GM13976 (cell line): ENCODE results near the gene RAB9A.

ENCODE experiments used
- DNase-seq: peaks from one replicate; pipeline ENCODE4 v3.0.0; 2012; ENCODE audit warnings: low spot score
- CTCF ChIP-seq: IDR thresholded peaks from 2 replicates; pipeline ENCODE4 v1.5.1; 2012; ENCODE audit warnings: borderline replicate concordance, mild to moderate bottlenecking; ENCODE audit not compliant: insufficient read depth; ENCODE audit errors: extremely low read depth, missing control alignments, control extremely low read depth
- in situ Hi-C: fragments of 300-500 bp; cut with MboI; formaldehyde crosslinking; loops from one replicate; pipeline ENCODE4 v1.12.0; 2022; ENCODE audit warnings: low sequenced_read_pairs, mixed read lengths, inconsistent platforms; ENCODE audit not compliant: unreplicated experiment

RAB9A gene

GRCh38 chrX:13692771-13693231 lies 3.9 kb downstream of the RAB9A start:
- no peak for DNase-seq
- no peak for TF ChIP-seq CTCF
- in situ Hi-C loops = no loop called here

- in situ Hi-C loops = no loop called here
These were observed 4.5 kb downstream of the RAB9A start for GRCh38 chrX:13693341-13693961.

GRCh38 chrX:13694359-13694758 lies 5.4 kb downstream of the RAB9A start:
- in situ Hi-C loops = no loop called here
- no peak for DNase-seq
- no peak for TF ChIP-seq CTCF

More at GRCh38 chrX:13693341-13693961, 4.5 kb downstream of the RAB9A start:
- no peak for TF ChIP-seq CTCF
- DNase-seq = no peak

GRCh38 chrX:13694983-13695382 lies 6.1 kb downstream of the RAB9A start:
- TF ChIP-seq CTCF = no peak
- in situ Hi-C loops = no loop called here
- no peak for DNase-seq

- in situ Hi-C loops = no loop called here
- no peak for TF ChIP-seq CTCF
- no peak for DNase-seq
These were observed 6.7 kb downstream of the RAB9A start for GRCh38 chrX:13695601-13696115.

- DNase-seq = peak; percentile 45
- no peak for TF ChIP-seq CTCF
- in situ Hi-C loops = no loop called here
These were observed 8.5 kb downstream of the RAB9A start for GRCh38 chrX:13697455-13697854.
